ENCODE data around the gene MAMDC4. TPM values are rescaled to one million over a fixed set of nuclear protein-coding genes. Genes with fewer than 3 reads are reported as not detected.
"Not testable (repeated sequence)": the region's sequence is repeated elsewhere in the genome, so short reads cannot be mapped to it uniquely, and the experiment has no call there.

The MAMDC4 gene
- total RNA-seq, 2 experiments from 2014 or later: 16.6 to 18.0 TPM

- POLR2A ChIA-PET: no interaction called here
- H3K27me3 Mint-ChIP-seq: peaks cover 1% of the 10 kb centered on the region
- H3K4me3 Mint-ChIP-seq: no peak overlapping the region
- H3K4me1 Mint-ChIP-seq: peaks cover 13% of the 10 kb centered on the region
- H3K36me3 Mint-ChIP-seq: no peaks in the 10 kb centered on the region
- DNase-seq: no peak
- H3K27ac Mint-ChIP-seq: no peak overlapping the region
- ATAC-seq (ENCODE audit: low read depth): no peak
- H3K9me3 Mint-ChIP-seq: peaks cover 3% of the 10 kb centered on the region
Measured at GRCh38 chr9:136876476-136876875, 24.3 kb downstream of the MAMDC4 start.

GRCh38 chr9:136880651-136881050 lies 28.5 kb downstream of the MAMDC4 start:
- Mint-ChIP-seq H3K4me1 (peaks cover 29% of the 10 kb centered on the region), H3K27ac (peak overlapping the region; percentile 96), H3K27me3 (no peaks in the 10 kb centered on the region), H3K36me3 (no peaks in the 10 kb centered on the region), H3K9me3 (no peaks in the 10 kb centered on the region), H3K4me3 (no peak overlapping the region)
- DNase-seq (no peak), ATAC-seq (ENCODE audit: low read depth) (no peak)
- POLR2A ChIA-PET: interaction anchor here (1.5 to 4.5 kb wide), 6 partner anchors 11 to 116 kb away, joined by 5 to 29 read pairs (median 8); partner anchors contain the start of genes CLIC3, EDF1 and PAXX

GRCh38 chr9:136881691-136882108 lies 29.6 kb downstream of the MAMDC4 start:
- Mint-ChIP-seq H3K36me3 (no peaks in the 10 kb centered on the region), H3K4me3 (peak overlapping the region; percentile 85), H3K4me1 (peaks cover 29% of the 10 kb centered on the region), H3K27me3 (no peaks in the 10 kb centered on the region), H3K27ac (peak overlapping the region; percentile 96), H3K9me3 (no peaks in the 10 kb centered on the region)
- POLR2A ChIA-PET: interaction anchor here (0.6 to 4.5 kb wide), 22 partner anchors 12 to 359 kb away, joined by 3 to 29 read pairs (median 4); partner anchors contain the start of genes AJM1, C8G, CLIC3 and EDF1
- DNase-seq: peak; percentile 70
- peak; percentile 36 for ATAC-seq (ENCODE audit: low read depth)

GRCh38 chr9:136882109-136882946 lies 30.2 kb downstream of the MAMDC4 start:
- Mint-ChIP-seq H3K27ac (peak overlapping the region; percentile 96), H3K36me3 (no peaks in the 10 kb centered on the region), H3K4me3 (peak overlapping the region; percentile 85), H3K9me3 (no peaks in the 10 kb centered on the region), H3K27me3 (no peaks in the 10 kb centered on the region), H3K4me1 (peaks cover 31% of the 10 kb centered on the region)
- ATAC-seq (ENCODE audit: low read depth) (peak; percentile 43), DNase-seq (peak; percentile 77)
- POLR2A ChIA-PET: interaction anchor here (0.6 to 4.5 kb wide), 23 partner anchors 10 to 358 kb away, joined by 3 to 29 read pairs (median 4); partner anchors contain the start of genes AJM1, C8G, CLIC3 and EDF1

- H3K9me3 Mint-ChIP-seq; H3K27me3 Mint-ChIP-seq; DNase-seq; H3K36me3 Mint-ChIP-seq; ATAC-seq (ENCODE audit: low read depth): not testable (repeated sequence)
- peaks cover 31% of the 10 kb centered on the region for H3K4me1 Mint-ChIP-seq
- peak overlapping the region; percentile 85 for H3K4me3 Mint-ChIP-seq
- POLR2A ChIA-PET: interaction anchor here (0.6 to 4.5 kb wide), 8 partner anchors 11 to 306 kb away, joined by 3 to 29 read pairs (median 6); partner anchors contain the start of genes AJM1 and RABL6
- H3K27ac Mint-ChIP-seq: peak overlapping the region; percentile 96
Measured at GRCh38 chr9:136882947-136883283, 30.8 kb downstream of the MAMDC4 start.

GRCh38 chr9:136883670-136884069 lies 31.5 kb downstream of the MAMDC4 start:
- peaks cover 37% of the 10 kb centered on the region for H3K4me1 Mint-ChIP-seq
- peak overlapping the region; percentile 85 for H3K4me3 Mint-ChIP-seq
- not testable (repeated sequence) for DNase-seq; ATAC-seq (ENCODE audit: low read depth); H3K36me3 Mint-ChIP-seq; H3K27me3 Mint-ChIP-seq; H3K9me3 Mint-ChIP-seq
- peak overlapping the region; percentile 96 for H3K27ac Mint-ChIP-seq
- POLR2A ChIA-PET: interaction anchor here (0.7 to 4.5 kb wide), 4 partner anchors 17 to 219 kb away, joined by 3 to 29 read pairs (median 7); partner anchors contain the start of gene EDF1

- peak within 1 kb of the TSS; percentile 99 for H3K4me3 Mint-ChIP-seq
- peak within 1 kb of the TSS; percentile 88 for H3K27ac Mint-ChIP-seq
- H3K9me3 Mint-ChIP-seq: no peaks in the 10 kb centered on the region
- ATAC-seq (ENCODE audit: low read depth): peak; percentile 92
- POLR2A ChIA-PET: interaction anchor here (0.6 to 3.3 kb wide), 16 partner anchors 9 to 355 kb away, joined by 3 to 38 read pairs (median 4); partner anchors contain the start of genes EDF1, PAXX, RABL6 and TUBB4B
- DNase-seq: peak; percentile 98
- H3K4me1 Mint-ChIP-seq: peaks cover 34% of the 10 kb centered on the region
- H3K36me3 Mint-ChIP-seq: no peaks in the 10 kb centered on the region
- H3K27me3 Mint-ChIP-seq: no peaks in the 10 kb centered on the region
Measured at GRCh38 chr9:136885950-136886578, 33.9 kb downstream of the MAMDC4 start, which contains the start of gene TRAF2. Gene TRAF2, plus strand, starts transcription at chr9:136886516. Its CDS starts 12,225 bp downstream, at chr9:136898741.

- Mint-ChIP-seq H3K27ac (peak overlapping the region; percentile 88), H3K4me1 (peaks cover 25% of the 10 kb centered on the region), H3K4me3 (peak overlapping the region; percentile 99), H3K36me3 (no peaks in the 10 kb centered on the region), H3K9me3 (no peaks in the 10 kb centered on the region), H3K27me3 (no peaks in the 10 kb centered on the region)
- ATAC-seq (ENCODE audit: low read depth) (peak; percentile 21), DNase-seq (peak; percentile 66)
- POLR2A ChIA-PET: interaction anchor here (0.6 to 3.3 kb wide), 13 partner anchors 15 to 354 kb away, joined by 3 to 38 read pairs (median 4); partner anchors contain the start of genes EDF1, PAXX, RABL6 and TUBB4B
Measured at GRCh38 chr9:136886610-136887597, 34.8 kb downstream of the MAMDC4 start.

- no peak overlapping the region for H3K27ac Mint-ChIP-seq
- H3K27me3 Mint-ChIP-seq: no peaks in the 10 kb centered on the region
- ATAC-seq (ENCODE audit: low read depth) (no peak), DNase-seq (no peak)
- no peaks in the 10 kb centered on the region for H3K9me3 Mint-ChIP-seq
- no peak overlapping the region for H3K4me3 Mint-ChIP-seq
- H3K36me3 Mint-ChIP-seq: no peaks in the 10 kb centered on the region
- H3K4me1 Mint-ChIP-seq: peaks cover 18% of the 10 kb centered on the region
- POLR2A ChIA-PET: interaction anchor here (3.3 kb wide), 1 partner anchor 13 kb away, joined by 38 read pairs; no protein-coding TSS in a partner anchor
Measured at GRCh38 chr9:136888454-136888853, 36.3 kb downstream of the MAMDC4 start.

GRCh38 chr9:136889858-136890257 lies 37.7 kb downstream of the MAMDC4 start:
- DNase-seq (no peak), ATAC-seq (ENCODE audit: low read depth) (no peak)
- Mint-ChIP-seq H3K4me3 (no peak overlapping the region), H3K9me3 (no peaks in the 10 kb centered on the region), H3K27me3 (no peaks in the 10 kb centered on the region), H3K36me3 (peaks cover 4% of the 10 kb centered on the region), H3K4me1 (peaks cover 19% of the 10 kb centered on the region), H3K27ac (no peak overlapping the region)
- POLR2A ChIA-PET: no interaction called here

- DNase-seq: no peak
- Mint-ChIP-seq H3K36me3 (peaks cover 5% of the 10 kb centered on the region), H3K4me3 (no peak overlapping the region), H3K27me3 (no peaks in the 10 kb centered on the region), H3K9me3 (no peaks in the 10 kb centered on the region), H3K4me1 (peaks cover 19% of the 10 kb centered on the region), H3K27ac (no peak overlapping the region)
- ATAC-seq (ENCODE audit: low read depth): no peak
- POLR2A ChIA-PET: no interaction called here
Measured at GRCh38 chr9:136890661-136891060, 38.5 kb downstream of the MAMDC4 start.

- H3K27ac Mint-ChIP-seq: peak overlapping the region; percentile 45
- no peak overlapping the region for H3K4me3 Mint-ChIP-seq
- POLR2A ChIA-PET: no interaction called here
- DNase-seq (no peak), ATAC-seq (ENCODE audit: low read depth) (no peak)
- H3K4me1 Mint-ChIP-seq: peaks cover 23% of the 10 kb centered on the region
- H3K9me3 Mint-ChIP-seq: no peaks in the 10 kb centered on the region
- H3K27me3 Mint-ChIP-seq: no peaks in the 10 kb centered on the region
- peaks cover 15% of the 10 kb centered on the region for H3K36me3 Mint-ChIP-seq
Measured at GRCh38 chr9:136896027-136896426, 43.9 kb downstream of the MAMDC4 start.

Measured in activated naive CD8-positive, alpha-beta T cell treated with anti-CD3 and anti-CD28 coated beads, Interleukin-2, amount 10 ng/mL, durations not matched to agents 7 days and 5 days (primary cell).